HCT116 (cell line): ENCODE data around the gene CPNE4. TPM values are rescaled to one million over a fixed set of nuclear protein-coding genes. Genes with fewer than 3 reads are reported as not detected.

ENCODE experiments used
- ATAC-seq: fragments of 200-7000 bp; cut with Tn5 transposase; 2 replicates; pipeline ENCODE4 v1.9.1; 2020; ENCODE audit warnings: mild to moderate bottlenecking, moderate library complexity
- BruUV-seq: library from RNA; stranded (reverse); fragments of 400-500 nt; replicated peaks from 2 replicates; lab custom pipeline; 2021; lab: Mats Ljungman, UMichigan
- CTCF ChIA-PET: fragments of 300-600 bp; sonication (Branson Sonifier 250); formaldehyde crosslinking; loops from one replicate; lab custom pipeline; 2021; ENCODE audit warnings: antibody characterized with exemption; lab: Charles Lee
- POLR2A ChIA-PET: fragments of 300-600, 350-600 bp; sonication (Branson Sonifier 250); formaldehyde crosslinking; loops from one replicate; lab custom pipeline; 2021; ENCODE audit warnings: antibody characterized with exemption; lab: Charles Lee
- RAD21 ChIA-PET, 2 experiments: fragments of 300-600 bp; sonication (Branson Sonifier 250); formaldehyde crosslinking; loops; one replicate each; lab custom pipeline; 2023; ENCODE audit warnings: low total read pairs in 2 of 2; ENCODE audit not compliant: uncharacterized antibody in 2 of 2, unreplicated experiment in 2 of 2, low non-redundant PET in 1 of 2; lab: Charles Lee
- DNase-seq: peaks from one replicate; pipeline ENCODE4 v3.0.0-alpha.2; 2010; ENCODE audit warnings: low read depth, low spot score
- H2AFZ ChIP-seq: fragments of 200-600 bp; shearing (Covaris generic), sonication (generic); 2 replicates; pipeline ENCODE4 v1.6.1; 2017; ENCODE audit warnings: low read depth, mixed run types, mixed read lengths, antibody characterized with exemption, low read length; ENCODE audit not compliant: poor library complexity, severe bottlenecking
- H3K27ac ChIP-seq: 2 replicates; pipeline ENCODE4 v1.5.1; 2012; ENCODE audit warnings: low read depth, low read length
- H3K27me3 ChIP-seq: fragments of 200-600 bp; sonication (generic); 2 replicates; pipeline ENCODE4 v1.6.1; 2016; ENCODE audit warnings: mixed run types, low read length, mixed read lengths; ENCODE audit not compliant: insufficient read depth
- H3K36me3 ChIP-seq, 2 experiments: fragments of 200-500 bp in 1 of 2; fragments of 200-600 bp in 1 of 2; sonication (Bioruptor generic) in 1 of 2; sonication (generic) in 1 of 2; 2 replicates each; pipeline versions ENCODE4 v1.5.1 to v1.6.1; 2014 to 2016; ENCODE audit warnings: low read length in 2 of 2, inconsistent platforms in 1 of 2, mixed read lengths in 1 of 2, mixed run types in 1 of 2; ENCODE audit not compliant: insufficient read depth in 2 of 2, control insufficient read depth in 1 of 2
- H3K4me1 ChIP-seq, 2 experiments: fragments of 200-600 bp in 1 of 2; sonication (generic) in 1 of 2; 2 replicates each; pipeline versions ENCODE4 v1.5.1 to v1.6.1; 2012 to 2017; ENCODE audit warnings: low read length in 2 of 2, inconsistent platforms in 1 of 2, mild to moderate bottlenecking in 1 of 2, mixed read lengths in 1 of 2, mixed run types in 1 of 2, moderate library complexity in 1 of 2; ENCODE audit not compliant: insufficient read depth in 2 of 2, control insufficient read depth in 1 of 2
- H3K4me2 ChIP-seq: fragments of 200-600 bp; sonication (generic); 2 replicates; pipeline ENCODE4 v1.6.1; 2017; ENCODE audit warnings: mixed run types, low read length, mixed read lengths
- H3K4me3 ChIP-seq, 2 experiments: fragments of 200-600 bp in 1 of 2; sonication (generic) in 1 of 2; replicated peaks in 1 of 2; 2 replicates each; pipeline ENCODE4 v1.5.1; 2011 to 2016; ENCODE audit warnings: low read length in 2 of 2, control low read depth in 1 of 2, low read depth in 1 of 2, mild to moderate bottlenecking in 1 of 2, mixed read lengths in 1 of 2, mixed run types in 1 of 2
- H3K79me2 ChIP-seq: fragments of 200-600 bp; sonication (generic); 2 replicates; pipeline ENCODE4 v1.6.1; 2017; ENCODE audit warnings: mild to moderate bottlenecking, mixed run types, low read length, moderate library complexity, mixed read lengths; ENCODE audit not compliant: insufficient read depth
- H3K9ac ChIP-seq: fragments of 200-600 bp; sonication (generic); 2 replicates; pipeline ENCODE4 v1.6.1; 2016; ENCODE audit warnings: low read length, mixed read lengths
- H3K9me2 ChIP-seq: fragments of 200-600 bp; sonication (generic), shearing (Covaris generic); 2 replicates; pipeline ENCODE4 v1.6.1; 2017; ENCODE audit warnings: mixed run types, mild to moderate bottlenecking, moderate library complexity; ENCODE audit not compliant: insufficient read depth
- H3K9me3 ChIP-seq, 2 experiments: fragments of 200-500 bp in 1 of 2; fragments of 200-600 bp in 1 of 2; sonication (Bioruptor generic) in 1 of 2; sonication (generic) in 1 of 2; 2 replicates each; pipeline ENCODE4 v1.6.1; 2014 to 2017; ENCODE audit warnings: low read length in 2 of 2, mixed read lengths in 2 of 2, inconsistent platforms in 1 of 2, low read depth in 1 of 2, mild to moderate bottlenecking in 1 of 2, mixed run types in 1 of 2, moderate library complexity in 1 of 2; ENCODE audit not compliant: control insufficient read depth in 1 of 2, insufficient read depth in 1 of 2
- H4K20me1 ChIP-seq: fragments of 200-600 bp; sonication (generic), shearing (Covaris generic); 2 replicates; pipeline ENCODE4 v1.6.1; 2017; ENCODE audit warnings: mixed run types, mild to moderate bottlenecking, moderate library complexity; ENCODE audit not compliant: insufficient read depth
- CBX3 ChIP-seq: IDR thresholded peaks from 2 replicates; pipeline ENCODE4 v1.6.1; 2012; ENCODE audit warnings: low read depth
- EGR1 ChIP-seq: IDR thresholded peaks from 2 replicates; pipeline ENCODE4 v1.6.1; 2012; ENCODE audit warnings: low read depth
- EZH2 ChIP-seq: fragments of 200-600 bp; sonication (generic); IDR thresholded peaks from 2 replicates; pipeline ENCODE4 v1.6.1; 2017; ENCODE audit warnings: antibody characterized with exemption, mixed run types
- EZH2phosphoT487 ChIP-seq: fragments of 200-600 bp; IDR thresholded peaks from 2 replicates; pipeline ENCODE4 v1.6.1; 2018; ENCODE audit warnings: antibody characterized with exemption, borderline replicate concordance
- FOSL1 ChIP-seq: IDR thresholded peaks from 2 replicates; pipeline ENCODE4 v1.6.1; 2012; ENCODE audit warnings: low read depth
- JUND ChIP-seq: IDR thresholded peaks from 2 replicates; pipeline ENCODE4 v1.6.1; 2012
- POLR2AphosphoS5 ChIP-seq: IDR thresholded peaks from 2 replicates; pipeline ENCODE4 v1.6.1; 2011; ENCODE audit warnings: mild to moderate bottlenecking, low read depth, low read length, moderate library complexity
- RAD21 ChIP-seq: IDR thresholded peaks from 2 replicates; pipeline ENCODE4 v1.6.1; 2012; ENCODE audit warnings: low read depth, mild to moderate bottlenecking
- SIN3A ChIP-seq: IDR thresholded peaks from 2 replicates; pipeline ENCODE4 v1.6.1; 2012; ENCODE audit warnings: low read depth
- SP1 ChIP-seq: IDR thresholded peaks from 2 replicates; pipeline ENCODE4 v1.6.1; 2012; ENCODE audit warnings: low read depth
- SRF ChIP-seq: IDR thresholded peaks from 2 replicates; pipeline ENCODE4 v1.6.1; 2012; ENCODE audit warnings: low read depth
- YY1 ChIP-seq: IDR thresholded peaks from 2 replicates; pipeline ENCODE4 v1.6.1; 2011; ENCODE audit warnings: low read length, low read depth, moderate library complexity, mild to moderate bottlenecking; ENCODE audit not compliant: insufficient replicate concordance; ENCODE audit errors: extremely low read depth
- ZFX ChIP-seq: fragments of 450-650 bp; IDR thresholded peaks from 2 replicates; pipeline ENCODE4 v1.6.1; 2017
- ZNF274 ChIP-seq: fragments of 200-500 bp; sonication (Bioruptor generic); IDR thresholded peaks from 2 replicates; pipeline ENCODE4 v1.6.1; 2014; ENCODE audit warnings: mild to moderate bottlenecking, low read depth, low read length, inconsistent platforms
- intact Hi-C: fragments of 100-400 bp; cut with micrococcal nuclease; formaldehyde crosslinking; loops from 2 replicates; pipeline ENCODE4 v1.10.0; 2022
- total RNA-seq: library from RNA; stranded (reverse); gene quantifications from one replicate; pipeline ENCODE4 v1.2.1, GENCODE V29; 2021; ENCODE audit not compliant: unreplicated experiment
- TF ChIP-seq, protein P1 (sequence below), 3 experiments: fragments of 200-600 bp in 1 of 3; sonication (generic) in 1 of 3; IDR thresholded peaks in 2 of 3; conservative IDR thresholded peaks in 1 of 3; 2 replicates each; pipeline ENCODE4 v1.5.1; 2012 to 2017; ENCODE audit warnings: low read depth in 2 of 3, low read length in 2 of 3, antibody characterized with exemption in 1 of 3, borderline replicate concordance in 1 of 3, control low read depth in 1 of 3, mild to moderate bottlenecking in 1 of 3, mixed read lengths in 1 of 3, mixed run types in 1 of 3, moderate library complexity in 1 of 3; ENCODE audit not compliant: insufficient read depth in 1 of 3
- TF ChIP-seq, protein P2 (sequence below): IDR thresholded peaks from 2 replicates; pipeline ENCODE4 v1.6.1; 2012
- TF ChIP-seq, protein P3 (sequence below): IDR thresholded peaks from 2 replicates; pipeline ENCODE4 v1.6.1; 2011; ENCODE audit warnings: mild to moderate bottlenecking, low read length, moderate library complexity; ENCODE audit not compliant: insufficient replicate concordance; ENCODE audit errors: extremely low read depth
- TF ChIP-seq, protein P4 (sequence below): IDR thresholded peaks from 2 replicates; pipeline ENCODE4 v1.6.1; 2012

Gene CPNE4
- total RNA-seq, 1 experiment from 2014 or later: not detected

DNA sequence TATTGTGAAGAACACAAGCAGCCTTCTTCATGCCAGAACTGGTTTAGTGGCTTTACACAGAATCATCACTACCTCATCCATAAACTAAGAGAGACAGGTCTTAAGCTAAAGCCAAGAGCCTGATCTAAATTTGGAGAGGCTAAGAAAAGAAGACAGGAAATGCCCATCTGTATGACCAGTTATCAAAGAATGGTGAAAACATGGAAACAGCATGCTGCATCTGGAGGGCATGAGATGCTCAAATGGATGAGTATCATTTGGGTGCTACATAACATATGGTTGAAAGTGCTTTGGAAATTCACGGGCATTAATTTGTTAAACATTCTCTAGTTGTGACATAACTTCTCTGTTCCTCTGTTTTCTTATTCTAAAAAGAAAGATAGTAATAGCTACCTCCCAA, 112.5 kb downstream of the CPNE4 start:
- Histone ChIP-seq H3K4me1 (no peaks in the 10 kb centered on the region), H2AFZ (no peak overlapping the region), H3K9me3 (no peaks in the 10 kb centered on the region), H3K27ac (no peak overlapping the region), H3K9ac (no peak overlapping the region), H3K4me3 (no peak overlapping the region), H3K79me2 (no peaks in the 10 kb centered on the region), H3K36me3 (no peaks in the 10 kb centered on the region), H3K4me2 (no peak overlapping the region), H3K27me3 (peaks cover 25% of the 10 kb centered on the region), H4K20me1 (no peaks in the 10 kb centered on the region), H3K9me2 (no peaks in the 10 kb centered on the region)
- no peak for DNase-seq
- RAD21 ChIA-PET: no interaction called here
- no peak for ATAC-seq
- CTCF ChIA-PET: no interaction called here
- POLR2A ChIA-PET: no interaction called here
- BruUV-seq: no TSS peak
- TF ChIP-seq EZH2phosphoT487 (no peak), SP1 (no peak), RAD21 (no peak), FOSL1 (no peak), EGR1 (no peak), EZH2 (no peak), ZFX (no peak), JUND (no peak), CBX3 (no peak), SIN3A (no peak), ZNF274 (no peak), SRF (no peak), YY1 (no peak), POLR2AphosphoS5 (no peak)
- TF ChIP-seq, protein P1, sequence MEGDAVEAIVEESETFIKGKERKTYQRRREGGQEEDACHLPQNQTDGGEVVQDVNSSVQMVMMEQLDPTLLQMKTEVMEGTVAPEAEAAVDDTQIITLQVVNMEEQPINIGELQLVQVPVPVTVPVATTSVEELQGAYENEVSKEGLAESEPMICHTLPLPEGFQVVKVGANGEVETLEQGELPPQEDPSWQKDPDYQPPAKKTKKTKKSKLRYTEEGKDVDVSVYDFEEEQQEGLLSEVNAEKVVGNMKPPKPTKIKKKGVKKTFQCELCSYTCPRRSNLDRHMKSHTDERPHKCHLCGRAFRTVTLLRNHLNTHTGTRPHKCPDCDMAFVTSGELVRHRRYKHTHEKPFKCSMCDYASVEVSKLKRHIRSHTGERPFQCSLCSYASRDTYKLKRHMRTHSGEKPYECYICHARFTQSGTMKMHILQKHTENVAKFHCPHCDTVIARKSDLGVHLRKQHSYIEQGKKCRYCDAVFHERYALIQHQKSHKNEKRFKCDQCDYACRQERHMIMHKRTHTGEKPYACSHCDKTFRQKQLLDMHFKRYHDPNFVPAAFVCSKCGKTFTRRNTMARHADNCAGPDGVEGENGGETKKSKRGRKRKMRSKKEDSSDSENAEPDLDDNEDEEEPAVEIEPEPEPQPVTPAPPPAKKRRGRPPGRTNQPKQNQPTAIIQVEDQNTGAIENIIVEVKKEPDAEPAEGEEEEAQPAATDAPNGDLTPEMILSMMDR (IDR thresholded peaks at IDR 0.05 in 2 of 3, conservative IDR thresholded peaks at IDR 0.05 in 1 of 3; ENCODE audit: borderline replicate concordance in 1 of 3, insufficient read depth in 1 of 3, low read depth in 2 of 3, low read length in 2 of 3): no peak
- TF ChIP-seq, protein P2, sequence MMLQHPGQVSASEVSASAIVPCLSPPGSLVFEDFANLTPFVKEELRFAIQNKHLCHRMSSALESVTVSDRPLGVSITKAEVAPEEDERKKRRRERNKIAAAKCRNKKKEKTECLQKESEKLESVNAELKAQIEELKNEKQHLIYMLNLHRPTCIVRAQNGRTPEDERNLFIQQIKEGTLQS: no peak
- TF ChIP-seq, protein P3, sequence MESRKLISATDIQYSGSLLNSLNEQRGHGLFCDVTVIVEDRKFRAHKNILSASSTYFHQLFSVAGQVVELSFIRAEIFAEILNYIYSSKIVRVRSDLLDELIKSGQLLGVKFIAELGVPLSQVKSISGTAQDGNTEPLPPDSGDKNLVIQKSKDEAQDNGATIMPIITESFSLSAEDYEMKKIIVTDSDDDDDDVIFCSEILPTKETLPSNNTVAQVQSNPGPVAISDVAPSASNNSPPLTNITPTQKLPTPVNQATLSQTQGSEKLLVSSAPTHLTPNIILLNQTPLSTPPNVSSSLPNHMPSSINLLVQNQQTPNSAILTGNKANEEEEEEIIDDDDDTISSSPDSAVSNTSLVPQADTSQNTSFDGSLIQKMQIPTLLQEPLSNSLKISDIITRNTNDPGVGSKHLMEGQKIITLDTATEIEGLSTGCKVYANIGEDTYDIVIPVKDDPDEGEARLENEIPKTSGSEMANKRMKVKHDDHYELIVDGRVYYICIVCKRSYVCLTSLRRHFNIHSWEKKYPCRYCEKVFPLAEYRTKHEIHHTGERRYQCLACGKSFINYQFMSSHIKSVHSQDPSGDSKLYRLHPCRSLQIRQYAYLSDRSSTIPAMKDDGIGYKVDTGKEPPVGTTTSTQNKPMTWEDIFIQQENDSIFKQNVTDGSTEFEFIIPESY: no peak
- TF ChIP-seq, protein P4, sequence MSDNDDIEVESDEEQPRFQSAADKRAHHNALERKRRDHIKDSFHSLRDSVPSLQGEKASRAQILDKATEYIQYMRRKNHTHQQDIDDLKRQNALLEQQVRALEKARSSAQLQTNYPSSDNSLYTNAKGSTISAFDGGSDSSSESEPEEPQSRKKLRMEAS: no peak
- intact Hi-C loops: no loop called here
